Stimulated activated CD8-positive, alpha-beta memory T cell treated with anti-CD3 and anti-CD28 coated beads, Interleukin-12 subunit alpha, Interleukin-12 subunit beta, amount 100 ng/mL, for 24 hours (primary cell): Measurements from ENCODE around the gene DENND2D.

Experiments used
- DNase-seq: peaks from one replicate; pipeline ENCODE4 v3.0.0-alpha.2; 2020; ENCODE audit errors: extremely low read depth

Gene DENND2D, protein sequence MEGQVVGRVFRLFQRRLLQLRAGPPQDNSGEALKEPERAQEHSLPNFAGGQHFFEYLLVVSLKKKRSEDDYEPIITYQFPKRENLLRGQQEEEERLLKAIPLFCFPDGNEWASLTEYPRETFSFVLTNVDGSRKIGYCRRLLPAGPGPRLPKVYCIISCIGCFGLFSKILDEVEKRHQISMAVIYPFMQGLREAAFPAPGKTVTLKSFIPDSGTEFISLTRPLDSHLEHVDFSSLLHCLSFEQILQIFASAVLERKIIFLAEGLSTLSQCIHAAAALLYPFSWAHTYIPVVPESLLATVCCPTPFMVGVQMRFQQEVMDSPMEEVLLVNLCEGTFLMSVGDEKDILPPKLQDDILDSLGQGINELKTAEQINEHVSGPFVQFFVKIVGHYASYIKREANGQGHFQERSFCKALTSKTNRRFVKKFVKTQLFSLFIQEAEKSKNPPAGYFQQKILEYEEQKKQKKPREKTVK

DNA sequence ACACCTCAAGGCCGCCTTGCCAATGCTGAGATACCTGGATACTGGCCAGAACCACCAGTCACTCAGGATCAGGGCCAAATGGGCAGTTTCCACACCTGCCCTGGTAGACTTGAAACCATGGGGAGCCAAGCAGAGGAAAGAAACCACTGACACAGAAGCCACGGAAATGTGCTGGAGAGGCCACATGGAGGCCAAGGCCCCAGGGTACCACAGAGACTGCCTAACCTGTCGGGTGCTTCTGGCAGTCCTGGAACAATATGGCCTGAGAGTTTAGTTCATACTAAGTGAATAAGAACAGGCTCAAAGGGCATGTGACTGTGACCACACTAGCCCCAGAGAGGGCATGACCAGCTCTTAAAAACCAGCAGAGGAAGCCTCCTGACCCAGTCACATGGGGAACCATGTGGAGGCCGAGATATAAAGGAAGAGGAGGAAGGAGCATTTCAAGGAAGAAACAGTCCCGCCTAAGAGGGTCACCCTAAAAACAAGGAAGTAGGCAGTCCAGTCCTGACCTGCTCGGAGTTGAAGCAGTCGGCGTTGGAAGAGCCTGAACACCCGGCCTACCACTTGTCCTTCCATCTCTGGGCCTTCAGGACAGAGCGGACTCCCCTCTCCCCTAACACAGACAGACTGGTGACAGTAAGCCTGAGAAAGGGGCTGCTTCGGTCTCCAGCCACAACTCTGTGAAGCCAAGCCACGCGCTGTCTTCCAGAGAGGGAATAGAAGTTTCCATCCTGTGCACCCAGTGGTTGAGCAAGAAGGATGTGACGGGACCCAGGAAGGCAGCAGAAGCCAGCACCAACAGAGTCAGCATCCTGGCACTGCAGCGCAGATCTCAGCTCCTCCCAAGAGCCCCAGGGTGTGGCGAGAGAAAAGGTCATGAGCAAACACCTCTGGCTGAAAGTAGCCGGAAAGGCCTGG, at the start of gene DENND2D:
DENND2D (minus strand) TSS at position 766 of the 921 bp plus-strand sequence; CDS start at position 579, 187 bp downstream.
- peak; percentile 43 for DNase-seq

DNA sequence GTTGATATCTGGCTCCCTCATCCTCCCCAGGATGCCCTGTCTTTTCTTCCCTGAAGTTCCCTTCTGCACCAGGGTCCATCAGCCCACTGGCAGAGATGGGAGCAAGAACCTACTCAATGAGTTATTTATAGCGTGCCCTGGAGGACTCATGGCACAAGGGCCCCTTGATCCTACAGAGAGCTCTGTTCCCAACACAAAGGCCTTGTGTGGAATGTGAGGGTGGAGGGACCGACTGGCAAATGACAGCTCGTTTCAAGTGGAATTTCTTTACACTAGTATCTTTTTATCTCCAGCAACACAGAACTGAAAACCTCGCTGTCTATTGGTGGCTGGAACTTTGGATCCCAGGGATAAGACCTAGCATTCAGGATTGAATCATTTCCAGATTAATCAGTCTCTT, 49.5 kb upstream of the DENND2D start:
- no peak for DNase-seq

DNA sequence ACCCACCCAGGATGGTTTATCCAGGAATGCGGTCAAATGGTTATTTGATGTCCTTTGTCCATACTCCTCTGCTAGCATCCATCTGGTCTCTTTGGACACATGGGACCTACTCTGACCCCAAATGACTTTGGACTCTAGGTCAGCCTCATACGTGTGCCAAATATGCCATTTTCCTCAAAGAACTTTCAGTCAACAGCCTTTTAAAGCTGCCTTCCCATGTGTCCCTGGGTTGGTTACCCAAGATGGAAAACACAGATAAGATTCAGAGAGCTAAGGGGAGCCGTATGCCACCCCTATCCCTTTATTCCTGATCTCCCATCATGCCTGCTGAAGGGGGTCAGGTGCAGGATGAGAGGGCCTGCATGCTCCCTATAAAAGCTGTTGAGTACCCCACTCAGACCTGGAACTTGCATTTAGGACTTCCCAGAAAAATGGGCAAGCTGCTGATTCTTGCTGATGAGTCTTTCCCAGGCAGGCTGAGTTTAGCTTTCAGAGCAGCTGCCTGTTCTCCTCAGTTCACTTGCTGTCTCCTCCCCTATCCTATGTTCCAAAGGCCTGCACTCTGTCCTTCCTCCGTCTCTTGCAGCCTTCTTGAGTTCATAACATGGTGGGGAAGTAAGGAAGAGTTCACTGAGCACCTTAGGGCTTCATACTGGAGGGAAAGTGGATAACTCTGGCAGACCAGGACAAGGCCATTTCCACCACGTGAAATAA, 46.8 kb upstream of the DENND2D start:
- no peak for DNase-seq

DNA sequence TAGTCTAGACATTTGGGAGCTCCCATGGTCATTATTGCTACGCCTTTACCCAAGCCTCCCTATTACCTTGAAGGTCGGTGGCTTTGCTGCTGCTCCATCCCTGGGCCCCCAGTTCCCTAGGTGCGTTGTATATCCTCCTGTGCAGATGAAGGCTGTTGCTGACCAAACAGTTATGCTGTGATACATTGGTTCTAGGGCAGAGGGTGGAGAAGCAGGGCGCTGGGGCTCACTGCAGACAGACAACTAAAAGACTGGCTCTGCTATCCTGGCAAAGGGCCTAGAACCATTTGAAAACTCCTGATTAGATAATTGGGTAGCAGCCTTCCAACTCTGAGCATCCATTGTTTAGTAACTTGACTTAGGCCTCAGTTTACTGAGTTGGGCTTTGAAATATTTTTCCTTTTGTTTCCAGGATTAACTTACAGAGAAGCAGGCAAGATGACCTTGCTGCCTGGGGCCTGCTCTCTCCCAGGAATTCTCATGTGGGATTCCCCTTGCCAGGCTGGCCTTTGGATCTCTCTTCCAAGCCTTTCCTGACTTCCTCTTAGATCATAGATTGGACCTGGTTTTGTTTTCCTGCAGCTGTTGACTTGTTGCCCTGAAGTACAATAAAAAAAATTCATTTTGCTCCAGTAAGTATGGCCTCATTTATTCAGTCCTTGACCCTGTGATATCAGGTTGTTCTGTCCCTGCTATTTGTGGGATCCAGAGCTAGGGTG, 42.5 kb upstream of the DENND2D start:
- no peak for DNase-seq

DNA sequence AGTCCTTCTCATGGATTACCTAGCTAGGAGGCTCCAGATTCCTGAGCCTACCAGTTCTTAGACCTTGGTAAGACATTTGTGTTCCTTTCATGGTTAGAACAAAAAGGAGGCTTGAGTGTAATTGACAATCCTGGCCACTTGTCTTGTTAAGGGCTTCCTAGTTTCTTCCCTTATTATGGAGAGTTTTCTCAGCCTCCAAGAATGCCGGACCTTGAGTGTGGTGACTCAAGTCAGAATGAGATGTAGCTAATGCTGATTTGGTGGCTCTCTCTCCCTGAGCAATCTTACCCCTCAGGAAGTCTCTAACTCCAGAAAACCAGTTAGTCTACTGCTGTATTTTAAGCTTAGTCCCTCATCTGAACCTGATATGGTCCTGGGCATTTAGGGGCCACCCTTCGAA, 41.4 kb upstream of the DENND2D start:
- no peak for DNase-seq

DNA sequence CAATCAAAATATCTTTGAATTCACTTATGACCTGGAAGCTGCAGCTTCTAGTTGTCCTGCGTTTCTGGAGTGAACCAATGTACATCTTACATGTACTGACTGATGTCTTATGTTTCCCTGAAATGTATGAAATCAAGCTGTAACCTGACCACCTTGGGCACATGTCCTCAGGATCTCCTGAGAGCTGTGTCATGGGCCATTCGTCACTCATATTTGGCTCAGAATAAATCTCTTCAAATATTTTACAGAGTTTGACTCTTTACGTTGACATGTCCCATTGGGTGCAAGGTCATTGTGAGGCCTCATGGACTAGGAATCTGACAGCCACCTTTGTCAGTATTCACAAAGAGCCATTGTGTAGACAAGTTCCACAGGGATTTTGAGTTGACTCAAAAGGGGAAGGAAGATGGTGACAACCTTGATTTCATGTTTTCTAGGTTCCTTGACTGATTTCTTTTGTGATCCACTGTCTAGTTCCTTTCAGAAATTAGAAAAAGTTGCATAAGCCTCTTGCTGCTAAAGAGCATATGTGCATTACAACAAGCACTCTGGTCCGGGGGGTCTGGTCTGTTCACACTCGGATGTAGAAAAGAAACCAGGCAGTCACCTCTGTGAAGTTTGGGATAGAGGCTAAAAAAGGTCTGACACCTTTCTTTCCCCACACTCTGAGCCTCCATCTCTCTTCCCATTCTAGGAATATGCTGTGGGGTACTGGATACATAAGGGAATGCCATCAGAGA, 37.8 kb upstream of the DENND2D start:
- no peak for DNase-seq

DNA sequence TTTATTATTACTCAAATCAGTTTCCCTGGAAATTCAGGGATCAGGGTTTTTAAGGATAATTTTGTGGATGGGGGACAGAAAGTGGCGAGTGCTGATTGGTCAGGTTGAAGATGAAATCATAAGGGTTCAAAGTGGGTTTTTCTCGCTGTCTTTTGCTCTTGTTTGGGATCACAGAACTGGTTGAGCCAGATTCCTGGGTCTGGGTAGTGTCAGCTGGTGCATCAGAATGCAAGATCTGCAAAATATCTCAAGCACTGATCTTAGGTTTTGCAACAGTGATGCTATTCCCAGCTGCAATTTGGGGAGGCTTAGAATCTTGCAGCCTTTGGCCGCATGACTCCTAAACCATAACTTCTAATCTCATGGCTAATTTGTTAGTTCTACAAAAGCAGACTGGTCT, 36.4 kb upstream of the DENND2D start:
- DNase-seq: no peak

DNA sequence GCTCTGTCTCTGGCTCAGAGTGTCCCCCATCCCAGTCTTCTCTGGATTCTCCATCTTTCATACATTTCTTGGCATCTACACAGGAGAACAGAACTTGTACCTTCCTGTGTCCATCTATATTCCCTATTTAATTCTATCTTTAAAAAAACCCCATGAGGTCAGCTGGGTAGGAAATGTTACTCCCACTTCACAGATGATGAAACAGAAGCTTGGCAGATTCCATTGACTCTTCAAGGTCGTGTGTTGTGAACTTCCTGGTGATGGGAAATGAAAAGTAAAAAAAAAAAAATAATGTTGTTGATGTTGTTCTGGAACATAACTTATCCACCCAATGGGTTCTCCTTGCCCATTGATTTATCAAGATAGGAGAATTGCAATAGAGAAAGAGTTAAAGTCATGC, 35.9 kb upstream of the DENND2D start:
- DNase-seq: no peak

DNA sequence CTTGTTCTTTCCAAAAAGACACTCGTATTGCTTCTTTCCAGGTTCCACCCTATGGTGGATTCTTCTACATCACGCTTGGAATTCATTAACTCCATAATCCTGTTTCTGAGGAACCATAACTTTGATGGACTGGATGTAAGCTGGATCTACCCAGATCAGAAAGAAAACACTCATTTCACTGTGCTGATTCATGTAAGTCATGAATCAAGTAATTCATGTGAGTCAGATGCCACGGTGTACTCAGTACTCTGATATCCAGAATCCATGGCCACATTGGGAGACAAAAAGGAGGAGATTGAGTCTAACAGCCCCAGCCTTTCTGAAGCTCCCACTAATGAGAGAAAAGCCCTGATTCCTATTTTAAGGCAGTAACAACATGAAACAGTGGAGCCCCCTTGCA, 34.4 kb upstream of the DENND2D start:
- no peak for DNase-seq

DNA sequence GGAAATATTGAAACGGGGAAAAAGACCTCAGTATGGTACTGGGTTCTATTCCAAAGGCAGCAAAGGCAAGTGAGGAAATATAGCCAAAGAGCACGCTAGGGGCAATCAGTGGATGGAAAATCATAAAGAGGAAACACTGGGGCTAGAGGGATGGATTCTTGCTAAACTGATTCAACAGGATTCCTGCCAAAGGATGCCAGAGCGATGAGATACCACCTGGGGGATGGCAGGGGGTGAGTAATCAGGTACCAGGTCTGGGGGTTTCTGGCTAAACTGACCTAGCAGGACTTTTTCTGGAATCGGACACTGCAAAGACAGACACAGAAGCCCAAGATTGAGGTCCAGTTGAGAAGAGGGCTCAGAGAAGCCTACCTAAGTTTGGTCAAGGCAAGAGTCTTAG, 33.8 kb upstream of the DENND2D start:
- no peak for DNase-seq

DNA sequence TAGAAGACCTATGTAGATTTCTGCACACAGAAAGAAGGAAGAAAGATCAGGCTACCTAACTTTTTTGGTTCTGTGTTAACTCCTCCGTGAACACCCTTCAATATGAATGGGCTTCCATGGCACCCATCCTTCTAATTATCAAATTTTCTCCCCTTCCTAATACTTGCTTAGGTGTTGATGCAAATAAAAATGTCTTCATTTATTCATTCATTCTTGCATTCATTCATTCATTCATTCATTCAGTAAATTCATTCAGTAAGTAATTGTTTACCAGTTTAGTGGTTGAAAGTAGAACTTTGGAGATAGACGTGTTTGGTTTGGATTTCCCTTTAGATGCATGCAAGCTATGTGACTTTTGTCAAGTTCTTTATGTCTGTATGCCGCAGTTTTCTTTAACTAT, 31.7 kb upstream of the DENND2D start:
- DNase-seq: no peak

DNA sequence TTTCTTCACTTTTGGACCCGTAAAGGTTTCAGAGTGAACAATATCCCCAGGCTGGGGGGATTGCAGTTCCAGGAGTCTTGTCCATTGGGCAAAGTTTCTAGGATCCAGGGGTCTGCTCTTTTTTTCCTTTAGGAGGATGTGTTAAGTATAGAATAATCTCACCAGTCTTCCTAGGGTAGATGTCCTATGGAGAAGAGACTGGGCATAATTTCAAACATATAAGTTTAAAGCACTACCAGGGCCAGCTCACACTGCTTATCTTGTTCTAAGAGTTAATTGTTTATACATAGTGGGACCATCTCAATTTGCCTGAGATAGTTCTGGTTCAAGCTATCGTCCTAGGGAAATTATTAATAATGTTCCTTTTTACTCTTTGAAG, 28.3 kb upstream of the DENND2D start:
- DNase-seq: no peak

DNA sequence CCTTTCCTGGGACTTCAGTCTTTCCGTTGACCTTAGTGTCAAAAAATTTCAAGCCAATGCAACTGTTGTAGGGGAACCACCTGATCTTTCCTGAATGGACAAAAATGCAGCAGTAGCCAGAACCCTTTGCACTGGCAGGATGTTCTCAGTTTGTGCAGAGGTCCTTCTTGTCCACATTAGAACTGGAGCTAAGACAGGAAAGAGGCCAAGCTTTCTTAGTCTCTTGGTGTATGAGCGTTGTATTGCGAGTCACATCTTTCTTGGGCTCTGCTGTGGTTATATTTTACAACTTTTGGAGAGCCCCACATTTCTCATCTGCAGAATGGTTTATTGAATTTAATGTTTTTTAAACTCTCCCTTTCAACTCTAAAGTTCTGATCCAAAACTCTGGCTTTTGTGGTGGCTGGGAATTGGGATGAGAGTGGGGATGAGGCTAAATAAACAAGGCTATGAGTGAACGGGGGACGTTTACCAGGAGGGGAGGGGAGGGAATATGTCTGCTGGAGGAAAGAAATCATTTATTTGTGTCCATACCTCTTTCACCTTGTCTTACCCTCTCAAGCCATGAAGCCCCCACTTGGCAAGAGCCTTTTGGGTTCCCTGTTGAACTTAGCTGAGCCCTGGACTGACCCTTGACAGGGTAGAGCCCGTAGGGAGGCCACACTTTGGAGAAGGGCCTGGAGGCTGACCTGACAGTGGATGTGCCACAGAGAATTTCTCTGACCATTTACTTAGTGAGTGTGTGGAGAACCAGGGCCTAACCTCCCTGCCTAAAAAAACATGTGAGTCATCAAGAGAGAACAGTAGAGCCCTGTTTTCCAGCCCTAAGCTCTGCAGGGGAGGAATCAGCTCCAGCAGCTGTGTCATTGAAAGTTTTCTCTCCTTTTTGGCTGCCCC, 27.7 kb upstream of the DENND2D start:
- DNase-seq: no peak

DNA sequence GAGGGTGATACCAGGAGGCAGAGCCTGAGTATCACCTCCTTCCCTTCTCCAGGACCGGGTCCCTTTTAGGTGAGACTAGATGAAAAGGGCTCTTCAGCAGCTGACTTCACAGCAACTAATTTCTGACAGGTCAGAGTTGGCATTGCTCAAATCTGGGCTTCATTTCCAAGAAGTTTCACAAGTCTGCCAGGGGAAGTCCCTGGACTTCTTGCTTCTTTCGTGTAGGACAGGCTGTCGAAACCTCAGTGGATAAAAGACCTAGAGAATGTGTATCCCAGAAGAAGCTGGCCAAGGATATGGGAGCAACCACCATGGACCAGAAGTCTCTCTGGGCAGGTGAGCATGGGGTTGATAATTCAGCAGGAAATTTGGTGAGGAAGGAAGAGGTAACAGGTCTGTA, 27.0 kb upstream of the DENND2D start, which contains the start of gene CHI3L2:
CHI3L2 (plus strand) TSS at position 280 of the 400 bp plus-strand sequence; CDS start at position 297, 17 bp downstream.
- no peak for DNase-seq

DNA sequence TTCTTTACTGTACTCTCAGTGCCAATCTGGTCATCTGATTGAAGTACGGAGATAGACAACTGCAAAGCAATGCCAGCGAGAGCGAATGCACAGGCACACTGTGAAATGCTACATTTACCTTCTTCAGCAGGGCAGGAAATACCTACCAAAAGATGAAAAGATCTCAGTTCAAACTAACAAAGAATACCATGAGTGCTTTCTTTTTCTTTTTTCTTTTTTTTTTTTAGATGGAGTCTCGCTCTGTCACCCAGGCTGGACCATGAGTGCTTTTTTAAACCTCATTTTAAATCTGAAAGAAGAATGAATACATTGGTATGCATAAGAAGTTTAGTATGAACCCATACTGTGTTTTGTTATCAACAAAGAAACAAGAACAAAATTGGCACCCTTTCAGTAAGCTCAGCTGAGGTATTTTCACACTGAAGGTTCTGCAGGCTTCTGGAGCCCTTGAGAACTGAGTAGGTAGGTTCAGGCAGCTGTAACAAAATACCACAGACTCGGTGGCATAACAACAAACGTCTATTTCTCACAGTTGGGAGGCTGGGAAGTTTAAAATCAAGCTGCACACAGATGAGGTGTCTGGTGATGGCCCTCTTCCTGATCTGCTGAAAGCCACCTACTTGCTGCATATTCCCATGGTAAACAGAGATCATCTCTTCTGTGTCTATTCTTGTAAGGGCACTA, 25.4 kb upstream of the DENND2D start:
- no peak for DNase-seq

DNA sequence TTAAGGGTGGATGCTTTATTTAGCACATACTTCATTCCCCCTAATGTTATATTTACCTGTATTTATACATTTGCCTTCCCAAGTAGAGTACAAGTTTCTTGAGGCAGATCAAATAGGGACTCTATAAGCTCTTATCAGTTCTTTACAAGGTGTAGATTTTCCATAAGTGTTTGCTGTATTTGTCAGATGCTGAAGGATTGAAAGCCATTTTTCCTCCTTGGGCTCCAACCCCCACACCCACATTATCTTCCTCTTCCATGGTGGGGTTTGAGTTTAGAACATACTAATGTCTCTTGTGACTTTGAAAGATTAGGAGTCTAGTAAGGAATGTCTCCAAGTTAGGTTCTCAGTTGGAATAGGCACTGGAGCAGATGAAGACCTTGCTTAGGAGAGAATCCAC, 24.6 kb upstream of the DENND2D start:
- no peak for DNase-seq

DNA sequence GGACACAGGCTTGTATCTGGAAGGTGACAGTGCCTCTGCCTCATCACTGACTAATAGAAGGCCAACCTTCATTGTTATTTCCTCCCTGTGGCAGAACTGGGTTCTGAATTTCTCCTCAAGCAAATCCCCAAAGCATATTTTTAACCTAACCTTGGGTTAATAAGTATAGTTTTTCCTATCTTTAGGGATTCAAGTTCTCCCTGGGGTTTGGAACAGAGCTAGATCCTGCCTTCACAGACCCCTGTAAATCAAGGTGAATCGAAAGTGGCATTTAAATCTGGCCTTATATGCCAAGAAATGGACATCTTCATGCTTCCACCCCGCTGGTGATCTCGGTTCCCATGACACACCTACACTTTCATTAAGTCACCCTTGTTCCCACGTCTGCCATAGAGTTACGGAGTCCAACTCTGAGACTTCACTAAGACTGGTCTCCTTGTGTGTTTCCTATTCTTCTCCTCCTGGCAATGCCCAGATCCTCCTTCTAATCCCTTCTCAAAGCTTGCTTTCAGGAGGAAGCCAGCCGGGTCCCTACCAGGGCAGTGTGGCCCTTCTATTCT, 22.8 kb upstream of the DENND2D start:
- no peak for DNase-seq

DNA sequence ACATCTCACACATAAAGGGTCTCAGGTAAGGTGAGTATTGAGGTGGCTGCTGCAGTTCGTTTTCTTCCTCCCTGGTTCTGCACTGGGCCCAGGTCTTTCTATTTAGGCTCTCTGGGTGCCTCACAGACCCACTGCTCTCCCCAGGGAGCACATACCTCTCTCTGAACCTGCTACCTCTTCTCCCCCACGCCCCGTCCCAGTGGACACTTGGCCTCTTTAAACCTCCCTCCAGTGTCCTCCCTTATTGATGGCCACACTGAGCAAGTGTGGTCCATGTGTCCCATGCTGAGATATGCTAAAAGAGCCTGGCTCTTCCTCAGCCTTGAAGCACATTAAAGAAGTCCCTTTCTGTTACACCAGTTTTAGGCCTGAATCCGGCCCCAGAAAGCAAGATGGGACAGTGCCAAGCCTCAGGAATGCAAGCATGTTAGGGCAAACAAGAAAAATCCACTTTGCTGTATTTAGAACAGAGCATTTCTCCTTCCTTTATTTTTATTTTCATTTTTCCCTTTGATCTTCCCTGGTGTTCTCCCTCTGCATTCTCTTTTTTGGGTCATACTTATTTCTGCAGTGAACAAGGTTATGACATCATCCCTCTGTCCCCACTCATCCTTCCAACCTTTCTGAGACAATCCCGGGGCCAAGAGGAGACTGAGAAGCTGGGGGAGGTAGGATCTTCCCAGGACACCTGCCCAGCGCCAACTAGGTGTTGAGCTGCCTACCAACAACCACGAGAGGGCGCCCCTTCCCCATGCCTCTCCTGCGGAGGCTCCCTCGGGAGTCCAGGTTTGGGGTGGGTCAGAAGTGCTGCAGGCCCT, 22.1 kb upstream of the DENND2D start:
- DNase-seq: peak; percentile 39
